Embryonic facial prominence (tissue), 1 donor: ENCODE measurements around the gene SPRED3.
"Not testable (repeated sequence)": the region's sequence is repeated elsewhere in the genome, so short reads cannot be mapped to it uniquely, and the experiment has no call there.

Source experiments
- DNase-seq: peaks from one replicate; pipeline ENCODE4 v3.0.0-alpha.2; 2016; ENCODE audit errors: extremely low spot score

SPRED3 gene

GRCh38 chr19:38391911-38392464 lies 3.5 kb downstream of the SPRED3 start:
- DNase-seq, result no peak

DNA sequence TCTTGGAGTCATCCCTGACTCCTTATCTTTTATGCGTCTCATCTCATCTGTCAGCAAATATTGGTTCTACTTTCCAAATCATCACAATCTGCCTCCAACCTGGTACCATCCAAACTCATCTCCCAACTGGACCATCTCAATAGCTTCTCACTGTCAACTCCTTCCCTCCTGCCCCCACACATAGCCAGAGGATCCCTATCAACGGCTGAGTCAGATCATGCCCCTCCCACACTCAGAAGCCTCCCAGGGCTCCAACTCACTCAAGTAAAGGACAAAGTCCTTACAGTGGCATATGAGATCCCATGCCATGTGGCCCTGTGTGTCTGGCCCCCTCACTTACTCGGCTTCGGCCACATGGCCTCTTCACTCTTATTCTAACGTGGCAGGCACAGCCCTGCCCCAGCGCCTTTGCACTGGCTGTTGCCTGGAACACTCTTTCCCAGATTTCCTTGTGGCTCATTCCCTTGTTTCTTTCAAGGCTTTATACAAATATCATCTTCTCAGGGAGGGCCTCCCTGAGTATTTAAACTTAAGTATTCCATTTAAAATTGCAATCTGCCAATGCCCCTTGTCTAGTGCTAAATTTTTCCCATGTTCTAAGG lies 4.3 kb downstream of the SPRED3 start:
- DNase-seq, result no peak

GRCh38 chr19:38394488-38394887 lies 6.0 kb downstream of the SPRED3 start:
- DNase-seq, result no peak

- DNase-seq, result no peak
These were observed 7.1 kb downstream of the SPRED3 start for GRCh38 chr19:38395381-38396114.

DNA sequence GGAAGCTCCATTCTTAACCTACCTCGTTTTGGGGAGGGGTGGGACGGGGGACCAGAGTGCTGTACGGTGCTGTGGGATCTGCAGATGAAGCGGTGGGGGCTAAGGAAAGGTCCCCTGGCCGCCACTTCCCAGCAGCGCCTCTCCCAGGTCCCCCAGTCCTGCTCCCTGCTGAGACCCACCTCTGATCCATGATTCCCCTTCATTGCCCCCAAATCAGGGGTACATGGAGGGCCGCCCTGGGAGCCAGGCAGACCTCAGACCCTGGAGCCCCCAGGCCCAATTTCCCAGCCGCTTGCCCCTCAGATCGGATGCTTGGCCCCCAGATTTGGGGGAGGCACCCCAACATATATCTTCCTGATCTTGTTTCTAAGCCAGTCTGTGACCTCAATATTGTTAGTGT lies 10.6 kb downstream of the SPRED3 start:
- no peak for DNase-seq

GRCh38 chr19:38399537-38399936 lies 11.0 kb downstream of the SPRED3 start:
- DNase-seq, result no peak

DNA sequence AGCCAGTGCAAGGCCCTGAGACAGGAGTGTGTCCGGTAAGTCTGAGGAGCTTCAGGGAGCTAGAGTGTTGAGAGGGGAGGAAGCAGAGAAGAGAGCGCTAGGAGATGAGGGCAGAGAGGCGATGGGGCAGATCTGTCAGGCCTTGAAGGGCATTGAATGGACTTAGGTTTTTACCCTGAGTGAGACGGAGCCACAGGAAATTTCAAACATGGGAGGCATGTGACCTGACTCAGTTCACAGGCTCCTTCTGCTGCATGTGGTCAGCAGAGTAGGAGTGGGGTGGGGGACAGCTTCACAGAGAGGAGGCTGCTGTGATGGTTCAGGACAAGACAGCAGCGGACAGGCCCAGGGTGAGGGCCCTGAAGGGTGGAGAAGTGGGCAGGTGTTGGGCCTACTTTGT lies 11.9 kb downstream of the SPRED3 start:
- DNase-seq, result no peak

DNA sequence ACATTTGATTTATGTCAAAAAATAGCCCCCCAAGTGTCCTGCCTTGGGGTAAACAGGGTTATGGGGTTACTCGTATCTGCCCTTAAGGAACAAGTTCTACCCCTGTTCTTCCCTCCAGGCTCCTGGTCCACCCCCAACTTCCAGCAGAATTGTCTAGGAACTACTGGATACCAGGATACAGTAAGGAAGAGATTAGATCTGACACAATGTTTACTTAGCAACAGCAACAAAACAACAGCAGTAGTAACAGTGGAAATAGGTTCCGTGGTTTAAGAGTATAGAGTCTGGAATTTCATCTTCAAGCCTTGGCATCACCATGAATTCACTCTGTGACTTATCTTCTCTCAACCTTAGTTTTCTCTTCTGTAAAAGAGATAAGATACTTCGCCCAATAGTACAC lies 12.7 kb downstream of the SPRED3 start:
- no peak for DNase-seq

- no peak for DNase-seq
These were observed 14.1 kb downstream of the SPRED3 start for GRCh38 chr19:38402623-38402966.

DNA sequence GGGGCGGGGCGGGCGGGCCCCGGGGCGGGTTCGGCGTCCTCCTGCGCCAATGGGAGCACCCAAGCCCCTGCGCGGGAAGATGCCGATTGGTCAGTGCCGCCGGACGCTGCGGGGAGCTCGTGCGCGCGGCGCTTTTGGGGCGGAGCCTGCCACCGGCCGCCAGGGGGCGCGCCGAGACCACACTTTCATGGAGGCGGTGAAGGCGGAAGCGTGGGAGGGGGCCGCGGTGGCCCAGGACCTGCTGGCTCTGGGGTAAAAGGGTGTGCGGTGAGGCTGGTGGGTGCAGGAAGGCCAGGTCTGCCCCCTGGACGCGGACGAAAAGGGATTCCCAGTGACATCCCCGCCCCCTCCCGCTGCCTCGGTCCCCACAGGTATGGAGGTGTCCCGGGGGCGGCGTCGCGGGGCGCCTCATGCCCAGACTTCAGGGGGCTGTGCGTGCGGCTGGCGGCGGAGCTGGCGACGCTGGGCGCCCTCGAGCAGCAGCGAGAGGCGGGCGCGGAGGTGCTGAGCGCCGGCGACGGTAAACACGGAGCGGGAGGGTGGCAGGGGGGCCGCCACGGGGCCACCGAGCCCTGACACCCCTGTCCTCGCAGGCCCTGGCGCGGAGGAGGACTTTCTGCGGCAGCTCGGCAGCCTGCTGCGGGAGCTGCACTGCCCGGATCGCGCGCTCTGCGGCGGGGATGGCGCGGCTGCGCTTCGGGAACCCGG lies 14.6 kb downstream of the SPRED3 start, which contains the start of gene FAM98C:
TSS of gene FAM98C (plus strand) at position 127 of the 708 bp plus-strand sequence. CDS start at position 188, 61 bp downstream.
- DNase-seq, result peak; percentile 93

- no peak for DNase-seq
These were observed 16.4 kb downstream of the SPRED3 start for GRCh38 chr19:38404858-38405257.

- DNase-seq, result no peak
These were observed 16.8 kb downstream of the SPRED3 start for GRCh38 chr19:38405276-38405675.

DNA sequence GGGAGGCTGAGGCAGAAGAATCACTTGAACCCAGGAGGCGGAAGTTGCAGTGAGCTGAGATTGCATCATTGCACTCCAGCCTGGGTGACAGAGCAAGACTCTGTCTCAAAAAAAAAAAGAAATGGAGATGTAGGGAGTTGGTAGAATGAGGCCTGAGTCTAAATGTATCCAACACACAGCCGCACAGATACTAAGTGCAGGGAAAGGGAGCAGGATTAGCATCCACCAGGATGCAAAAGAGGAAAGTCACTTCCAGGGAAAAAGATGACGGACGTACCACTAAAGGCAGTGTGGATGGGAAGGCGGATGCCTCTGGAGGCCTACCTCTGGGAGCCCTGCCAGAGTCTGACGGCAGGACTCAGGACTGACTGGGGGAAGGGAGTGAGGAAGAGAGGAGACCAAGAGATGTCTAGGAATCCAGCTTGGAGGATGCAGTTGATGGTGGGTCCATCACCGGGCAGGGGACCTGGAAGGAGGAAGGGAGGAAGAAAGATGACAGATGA lies 21.2 kb downstream of the SPRED3 start:
- DNase-seq, result no peak

DNA sequence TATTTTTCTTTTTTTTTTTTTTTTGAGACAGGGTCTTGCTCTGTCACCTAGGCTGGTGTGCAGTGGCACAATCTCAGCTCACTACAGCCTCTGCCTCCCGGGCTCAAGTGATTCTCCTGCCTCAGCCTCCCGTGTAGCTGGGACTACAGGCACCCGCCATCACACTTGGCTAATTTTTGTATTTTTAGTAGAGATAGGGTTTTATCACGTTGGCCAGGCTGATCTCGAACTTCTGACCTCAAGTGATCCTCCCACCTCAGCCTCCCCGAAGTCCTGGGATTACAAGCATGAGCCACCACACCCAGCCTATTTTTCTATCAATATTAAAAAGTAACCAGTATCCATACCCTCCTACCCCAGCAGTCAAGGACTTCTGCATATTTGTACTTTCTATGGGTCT lies 21.9 kb downstream of the SPRED3 start:
- not testable (repeated sequence) for DNase-seq

DNA sequence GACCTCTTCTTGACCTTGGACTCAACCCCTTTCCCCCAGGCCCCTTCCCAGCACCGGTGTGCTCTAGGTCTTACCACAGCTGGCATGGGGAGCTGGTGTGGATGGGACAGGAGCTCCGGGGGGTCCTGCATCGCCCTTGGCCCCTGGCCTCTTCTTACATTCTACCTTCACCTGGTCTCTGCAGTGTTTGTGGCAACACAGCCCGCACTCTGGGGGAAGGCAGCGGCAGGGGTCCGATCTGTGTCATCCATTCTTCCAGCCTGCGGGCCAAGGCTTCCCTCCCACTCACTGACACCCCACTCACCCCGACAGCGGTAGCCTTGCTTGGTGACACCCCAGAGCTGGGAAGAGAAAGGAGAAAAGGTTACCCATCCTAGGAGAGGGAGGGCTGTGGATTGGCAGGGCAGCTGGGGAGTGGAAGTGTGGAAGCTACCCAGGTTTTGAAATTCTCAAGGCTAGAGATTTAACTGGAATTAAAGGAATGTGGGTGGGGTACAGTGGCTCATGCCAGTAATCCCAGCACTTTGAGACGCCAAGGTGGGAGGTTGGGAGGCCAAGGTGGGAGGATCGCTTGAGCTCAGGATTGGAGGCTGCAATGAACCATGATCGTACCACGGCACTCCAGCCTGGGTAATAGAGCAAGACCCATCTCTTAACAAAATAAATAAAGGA lies 22.7 kb downstream of the SPRED3 start:
- DNase-seq, result no peak

- not testable (repeated sequence) for DNase-seq
These were observed 23.4 kb downstream of the SPRED3 start for GRCh38 chr19:38411898-38412297.

DNA sequence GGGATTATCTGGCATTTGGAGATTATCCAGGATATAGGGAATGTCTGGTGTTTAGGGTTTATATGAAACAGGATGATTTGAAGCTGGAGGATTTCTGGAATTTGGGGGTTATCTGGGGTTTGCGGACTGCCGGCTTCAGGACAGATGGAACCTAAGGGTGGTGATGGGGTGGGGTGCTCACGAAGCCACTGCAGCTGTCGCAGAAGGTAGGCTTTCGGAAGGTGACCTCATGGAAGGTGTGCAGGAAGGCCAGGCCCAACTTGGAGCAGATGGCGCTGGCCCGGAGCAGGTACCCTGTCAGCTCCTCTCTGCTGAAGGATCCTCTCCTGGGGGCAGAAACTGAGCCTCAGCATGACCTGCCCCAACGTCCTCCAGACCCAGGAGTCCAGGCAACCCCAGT lies 24.0 kb downstream of the SPRED3 start:
- no peak for DNase-seq

GRCh38 chr19:38412961-38413360 lies 24.5 kb downstream of the SPRED3 start:
- no peak for DNase-seq

GRCh38 chr19:38413416-38413815 lies 24.9 kb downstream of the SPRED3 start:
- DNase-seq, result no peak

DNA sequence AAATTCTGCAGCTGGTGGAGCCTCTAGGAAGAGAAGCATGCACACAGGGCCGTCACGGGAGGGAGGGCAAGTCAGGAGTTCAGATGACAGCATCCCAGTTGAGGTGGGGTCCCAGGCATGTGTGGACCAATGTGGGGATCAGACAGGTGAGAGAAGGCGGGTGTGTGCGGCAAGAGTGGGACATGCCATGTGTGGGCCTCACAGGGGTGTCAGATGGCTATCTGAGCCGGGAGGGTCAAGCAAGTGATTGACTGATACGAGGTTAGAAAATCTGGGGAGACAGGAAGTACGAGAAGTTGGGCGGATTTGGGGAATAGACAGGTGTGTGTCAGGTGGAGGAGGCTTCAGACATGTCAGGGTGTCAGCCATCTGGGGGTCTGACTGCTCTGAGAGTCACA lies 28.6 kb downstream of the SPRED3 start:
- DNase-seq, result no peak

- no peak for DNase-seq
These were observed 29.3 kb downstream of the SPRED3 start for GRCh38 chr19:38417544-38418506.
